MCF 10A (cell line): ENCODE results near the gene GALM. TPM values are rescaled to one million over a fixed set of nuclear protein-coding genes. Genes with fewer than 3 reads are reported as not detected.

Experiments
- BruUV-seq: library from RNA; stranded (reverse); fragments of 400-500 nt; replicated peaks from 2 replicates; lab custom pipeline; 2021; lab: Mats Ljungman, UMichigan
- CTCF ChIA-PET: fragments of 300-600 bp; sonication (Branson Sonifier 250); formaldehyde crosslinking; extraction: SDS; loops from one replicate; lab custom pipeline; 2021; ENCODE audit warnings: antibody characterized with exemption, inconsistent platforms; lab: Yijun Ruan, JAX
- POLR2A ChIA-PET: fragments of 300-600, 350-650 bp; sonication (Branson Sonifier 250); formaldehyde crosslinking; extraction: SDS; loops from one replicate; lab custom pipeline; 2020; ENCODE audit warnings: antibody characterized with exemption, inconsistent platforms; lab: Yijun Ruan, JAX
- DNase-seq: peaks from one replicate; pipeline ENCODE4 v3.0.0-alpha.2; 2018; ENCODE audit not compliant: unreplicated experiment
- H3K27ac Mint-ChIP-seq: one replicate; pipeline ENCODE4 v1.8.0; 2022; ENCODE audit warnings: mild to moderate bottlenecking, low read depth, mixed read lengths; ENCODE audit not compliant: unreplicated experiment
- H3K27me3 Mint-ChIP-seq: one replicate; pipeline ENCODE4 v1.8.0; 2022; ENCODE audit warnings: mixed read lengths; ENCODE audit not compliant: insufficient read depth, unreplicated experiment
- H3K36me3 Mint-ChIP-seq: one replicate; pipeline ENCODE4 v1.8.0; 2022; ENCODE audit warnings: mild to moderate bottlenecking, moderate library complexity, mixed read lengths; ENCODE audit not compliant: insufficient read depth, unreplicated experiment
- H3K4me1 Mint-ChIP-seq: one replicate; pipeline ENCODE4 v1.8.0; 2022; ENCODE audit warnings: mixed read lengths; ENCODE audit not compliant: insufficient read depth, unreplicated experiment
- H3K4me3 Mint-ChIP-seq: one replicate; pipeline ENCODE4 v1.8.0; 2022; ENCODE audit warnings: mild to moderate bottlenecking, moderate library complexity, mixed read lengths; ENCODE audit not compliant: unreplicated experiment
- H3K9me3 Mint-ChIP-seq: one replicate; pipeline ENCODE4 v1.8.0; 2022; ENCODE audit warnings: mixed read lengths; ENCODE audit not compliant: unreplicated experiment
- intact Hi-C: fragments of 100-400 bp; cut with micrococcal nuclease; formaldehyde crosslinking; loops from 2 replicates; pipeline ENCODE4 v1.14.1; 2022
- total RNA-seq: library from RNA; stranded (reverse); gene quantifications from 2 replicates; pipeline ENCODE4 v1.2.3, GENCODE V29; 2022
- TF ChIP-seq, protein P1 (sequence below): fragments of 200-600 bp; IDR thresholded peaks from one replicate; pipeline ENCODE4 v1.8.0; 2022; ENCODE audit warnings: antibody characterized with exemption, mild to moderate bottlenecking; ENCODE audit not compliant: unreplicated experiment

The GALM gene
- total RNA-seq, 1 experiment from 2014 or later = not detected

DNA sequence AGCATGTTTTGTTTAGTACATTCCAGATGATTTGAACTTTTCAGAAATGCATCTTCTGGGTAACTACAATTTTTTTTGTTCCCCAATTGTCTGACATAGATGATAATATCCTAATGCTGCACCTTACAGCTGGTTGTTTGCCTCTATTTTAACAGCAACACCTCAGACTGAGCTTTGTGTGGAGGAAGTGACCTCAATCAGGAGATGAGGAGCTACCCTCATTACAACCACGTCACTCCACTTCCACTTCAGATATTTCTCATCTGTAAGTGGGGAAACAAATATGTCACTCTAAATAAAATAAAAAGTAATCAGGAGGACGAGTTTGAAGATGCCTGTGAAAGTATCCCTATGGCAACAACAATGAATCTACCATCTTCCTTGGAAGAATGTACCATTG is 97.3 kb downstream of the GALM start:
- Mint-ChIP-seq H3K4me1 (no peaks in the 10 kb centered on the region), H3K9me3 (no peaks in the 10 kb centered on the region), H3K36me3 (no peaks in the 10 kb centered on the region), H3K27ac (no peak overlapping the region), H3K27me3 (no peaks in the 10 kb centered on the region), H3K4me3 (no peak overlapping the region)
- BruUV-seq = no TSS peak
- ChIA-PET POLR2A (interaction anchor here (2.8 kb wide), 1 partner anchor 12 kb away, joined by 19 read pairs; the partner anchor contains the start of gene SRSF7), CTCF (interaction anchor here (0.6 kb wide), 1 partner anchor 469 kb away, joined by 3 read pairs; no protein-coding TSS in a partner anchor)
- DNase-seq = no peak
- TF ChIP-seq, protein P1, sequence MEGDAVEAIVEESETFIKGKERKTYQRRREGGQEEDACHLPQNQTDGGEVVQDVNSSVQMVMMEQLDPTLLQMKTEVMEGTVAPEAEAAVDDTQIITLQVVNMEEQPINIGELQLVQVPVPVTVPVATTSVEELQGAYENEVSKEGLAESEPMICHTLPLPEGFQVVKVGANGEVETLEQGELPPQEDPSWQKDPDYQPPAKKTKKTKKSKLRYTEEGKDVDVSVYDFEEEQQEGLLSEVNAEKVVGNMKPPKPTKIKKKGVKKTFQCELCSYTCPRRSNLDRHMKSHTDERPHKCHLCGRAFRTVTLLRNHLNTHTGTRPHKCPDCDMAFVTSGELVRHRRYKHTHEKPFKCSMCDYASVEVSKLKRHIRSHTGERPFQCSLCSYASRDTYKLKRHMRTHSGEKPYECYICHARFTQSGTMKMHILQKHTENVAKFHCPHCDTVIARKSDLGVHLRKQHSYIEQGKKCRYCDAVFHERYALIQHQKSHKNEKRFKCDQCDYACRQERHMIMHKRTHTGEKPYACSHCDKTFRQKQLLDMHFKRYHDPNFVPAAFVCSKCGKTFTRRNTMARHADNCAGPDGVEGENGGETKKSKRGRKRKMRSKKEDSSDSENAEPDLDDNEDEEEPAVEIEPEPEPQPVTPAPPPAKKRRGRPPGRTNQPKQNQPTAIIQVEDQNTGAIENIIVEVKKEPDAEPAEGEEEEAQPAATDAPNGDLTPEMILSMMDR = no peak
- intact Hi-C loops = no loop called here

DNA sequence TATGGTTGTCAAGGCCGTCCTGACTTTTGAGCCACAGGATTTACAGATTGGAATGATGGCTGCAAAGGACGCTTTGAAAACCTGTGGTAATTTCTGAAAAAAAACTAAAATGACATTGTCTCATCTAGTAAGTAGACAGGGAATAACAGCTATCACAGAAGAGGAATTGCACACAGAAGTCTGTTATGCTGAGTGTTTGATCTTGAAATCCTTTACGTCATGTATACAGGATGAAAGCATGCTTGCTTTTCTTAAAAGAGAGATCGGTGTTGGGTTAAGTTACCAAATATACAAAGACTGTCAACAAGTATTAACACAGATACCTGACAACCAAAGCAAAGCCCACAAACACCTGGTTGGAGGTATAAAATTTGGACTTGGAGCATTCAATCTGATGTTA is 97.8 kb downstream of the GALM start:
- no TSS peak for BruUV-seq
- Mint-ChIP-seq H3K4me1 (no peaks in the 10 kb centered on the region), H3K36me3 (no peaks in the 10 kb centered on the region), H3K9me3 (no peaks in the 10 kb centered on the region), H3K27me3 (no peaks in the 10 kb centered on the region), H3K27ac (no peak overlapping the region), H3K4me3 (no peak overlapping the region)
- intact Hi-C loops = no loop called here
- ChIA-PET CTCF (no interaction called here), POLR2A (interaction anchor here (2.8 kb wide), 1 partner anchor 12 kb away, joined by 19 read pairs; the partner anchor contains the start of gene SRSF7)
- DNase-seq = no peak
- TF ChIP-seq, protein P1 = no peak

DNA sequence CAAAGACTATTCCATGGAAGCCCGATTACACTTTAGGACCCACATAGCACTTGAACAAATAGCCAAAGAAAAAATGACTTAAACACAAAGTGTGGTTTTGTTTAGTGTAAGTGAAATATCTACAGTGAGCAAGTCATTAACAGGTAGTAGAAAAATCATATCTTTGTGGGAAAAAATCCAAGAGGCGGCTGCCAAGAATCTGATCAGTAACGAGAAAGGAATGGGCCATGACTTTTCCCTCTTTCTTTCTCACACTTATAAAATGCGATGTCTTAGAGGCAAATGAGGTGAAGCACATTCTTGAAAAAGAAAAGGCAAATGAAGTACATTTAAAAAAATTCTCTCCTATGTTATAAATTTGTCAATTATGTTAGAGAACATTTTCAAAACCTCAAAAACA is 99.2 kb downstream of the GALM start:
- no peak for DNase-seq
- Mint-ChIP-seq H3K36me3 (no peaks in the 10 kb centered on the region), H3K27me3 (no peaks in the 10 kb centered on the region), H3K4me1 (no peaks in the 10 kb centered on the region), H3K9me3 (no peaks in the 10 kb centered on the region), H3K27ac (no peak overlapping the region), H3K4me3 (no peak overlapping the region)
- BruUV-seq = no TSS peak
- TF ChIP-seq, protein P1 = no peak
- intact Hi-C loops = no loop called here
- CTCF ChIA-PET = no interaction called here
- POLR2A ChIA-PET = interaction anchor here (2.8 kb wide), 1 partner anchor 14 kb away, joined by 19 read pairs; the partner anchor contains the start of gene SRSF7

DNA sequence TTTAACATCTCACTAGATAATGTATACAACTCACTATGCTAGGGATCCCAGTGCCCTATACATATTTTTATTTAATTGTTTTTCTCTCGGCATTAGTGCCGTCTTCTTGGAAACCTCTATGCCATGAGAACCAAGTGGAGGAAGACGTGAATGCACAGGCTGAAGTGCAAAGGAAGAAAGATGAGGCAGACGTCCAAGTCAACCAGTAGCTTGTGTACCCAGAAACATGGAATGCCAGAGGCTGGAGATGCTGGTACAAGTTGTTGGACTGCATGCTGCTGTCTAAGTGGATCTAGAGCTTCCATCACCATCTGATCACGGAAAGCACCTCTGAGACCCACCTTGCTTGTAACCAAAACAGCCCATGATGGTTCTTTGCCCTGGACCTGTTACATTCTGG is 99.6 kb downstream of the GALM start:
- H3K9me3 Mint-ChIP-seq = no peaks in the 10 kb centered on the region
- no TSS peak for BruUV-seq
- DNase-seq = no peak
- ChIA-PET CTCF (no interaction called here), POLR2A (interaction anchor here (0.6 to 1.4 kb wide), 2 partner anchors 14 to 210 kb away, joined by 4 to 6 read pairs; partner anchors contain the start of gene SRSF7)
- no peaks in the 10 kb centered on the region for H3K27me3 Mint-ChIP-seq
- no peaks in the 10 kb centered on the region for H3K36me3 Mint-ChIP-seq
- H3K4me3 Mint-ChIP-seq = no peak overlapping the region
- H3K4me1 Mint-ChIP-seq = no peaks in the 10 kb centered on the region
- intact Hi-C loops = no loop called here
- TF ChIP-seq, protein P1 = no peak
- H3K27ac Mint-ChIP-seq = no peak overlapping the region
